ENCODE results near the gene CD48. TPM values are rescaled to one million over a fixed set of nuclear protein-coding genes. Genes with fewer than 3 reads are reported as not detected.

CD48 gene
- total RNA-seq, 1 donor from 2014 or later: 26.3 TPM

- no peak for TF ChIP-seq CTCF (IDR thresholded peaks at IDR 0.05)
- intact Hi-C loops (cut with DNase I): no loop called here
- no peaks in the 10 kb centered on the region for H3K9me3 ChIP-seq
- no peaks in the 10 kb centered on the region for H3K36me3 ChIP-seq
- ATAC-seq: peak in 1 of 2 donors; percentile 45
- peak within 1 kb of the TSS; percentile 47 for H3K27ac ChIP-seq
- no peak for DNase-seq
- H3K4me3 ChIP-seq: peak within 1 kb of the TSS; percentile 34
- no peaks in the 10 kb centered on the region for H3K27me3 ChIP-seq (ENCODE audit: low read depth)
- H3K4me1 ChIP-seq: peaks cover 20% of the 10 kb centered on the region
Observed at GRCh38 chr1:160646711-160647328, 64.8 kb downstream of the CD48 start, which contains the start of gene SLAMF1. Gene SLAMF1 (minus strand): TSS chr1:160647044. CDS start chr1:160646945, 99 bp downstream.

GRCh38 chr1:160646180-160646579 is 65.4 kb downstream of the CD48 start:
- DNase-seq (no peak), ATAC-seq (peak in 1 of 2 donors; percentile 19)
- H3K4me3 ChIP-seq: peak overlapping the region; percentile 34
- no peak for TF ChIP-seq CTCF (IDR thresholded peaks at IDR 0.05)
- H3K9me3 ChIP-seq: no peaks in the 10 kb centered on the region
- no peaks in the 10 kb centered on the region for H3K27me3 ChIP-seq (ENCODE audit: low read depth)
- peak overlapping the region; percentile 47 for H3K27ac ChIP-seq
- intact Hi-C loops (cut with DNase I): no loop called here
- H3K4me1 ChIP-seq: peaks cover 14% of the 10 kb centered on the region
- no peaks in the 10 kb centered on the region for H3K36me3 ChIP-seq

GRCh38 chr1:160645386-160646130 is 66.1 kb downstream of the CD48 start:
- Histone ChIP-seq H3K36me3 (no peaks in the 10 kb centered on the region), H3K4me3 (peak overlapping the region; percentile 34), H3K27ac (peak overlapping the region; percentile 47)

GRCh38 chr1:160644399-160644798 is 67.2 kb downstream of the CD48 start:
- ATAC-seq: no peak
- no peak overlapping the region for H3K27ac ChIP-seq
- intact Hi-C loops (cut with DNase I): no loop called here
- no peak for DNase-seq
- no peaks in the 10 kb centered on the region for H3K9me3 ChIP-seq
- H3K36me3 ChIP-seq: no peaks in the 10 kb centered on the region
- no peak for TF ChIP-seq CTCF (IDR thresholded peaks at IDR 0.05)
- peak overlapping the region; percentile 34 for H3K4me3 ChIP-seq
- H3K27me3 ChIP-seq (ENCODE audit: low read depth): no peaks in the 10 kb centered on the region
- peaks cover 12% of the 10 kb centered on the region for H3K4me1 ChIP-seq

More at GRCh38 chr1:160645386-160646130, 66.1 kb downstream of the CD48 start:
- DNase-seq (no peak), ATAC-seq (no peak)
- intact Hi-C loops (cut with DNase I): no loop called here
- no peaks in the 10 kb centered on the region for H3K9me3 ChIP-seq
- TF ChIP-seq CTCF (IDR thresholded peaks at IDR 0.05): no peak
- peaks cover 12% of the 10 kb centered on the region for H3K4me1 ChIP-seq
- H3K27me3 ChIP-seq (ENCODE audit: low read depth): no peaks in the 10 kb centered on the region

- Histone ChIP-seq H3K36me3 (no peaks in the 10 kb centered on the region), H3K4me1 (peaks cover 12% of the 10 kb centered on the region), H3K4me3 (no peak overlapping the region), H3K9me3 (no peaks in the 10 kb centered on the region), H3K27ac (no peak overlapping the region), H3K27me3 (ENCODE audit: low read depth) (no peaks in the 10 kb centered on the region)
- no peak for ATAC-seq
- TF ChIP-seq CTCF (IDR thresholded peaks at IDR 0.05): no peak
- no peak for DNase-seq
- intact Hi-C loops (cut with DNase I): no loop called here
Observed at GRCh38 chr1:160643138-160643537, 68.5 kb downstream of the CD48 start.
